Colon (tissue), 2 donors: Measurements from ENCODE around the gene SLC45A3.
"Not testable (repeated sequence)": the region's sequence is repeated elsewhere in the genome, so short reads cannot be mapped to it uniquely, and the experiment has no call there.

Experiments
- FAIRE-seq: peaks from 2 replicates; lab custom pipeline; 2012; peaks lifted over from hg19 to GRCh38; lab: Jason Lieb, UNC
- donor health status: control.
- donor health status: control.

The SLC45A3 gene

DNA sequence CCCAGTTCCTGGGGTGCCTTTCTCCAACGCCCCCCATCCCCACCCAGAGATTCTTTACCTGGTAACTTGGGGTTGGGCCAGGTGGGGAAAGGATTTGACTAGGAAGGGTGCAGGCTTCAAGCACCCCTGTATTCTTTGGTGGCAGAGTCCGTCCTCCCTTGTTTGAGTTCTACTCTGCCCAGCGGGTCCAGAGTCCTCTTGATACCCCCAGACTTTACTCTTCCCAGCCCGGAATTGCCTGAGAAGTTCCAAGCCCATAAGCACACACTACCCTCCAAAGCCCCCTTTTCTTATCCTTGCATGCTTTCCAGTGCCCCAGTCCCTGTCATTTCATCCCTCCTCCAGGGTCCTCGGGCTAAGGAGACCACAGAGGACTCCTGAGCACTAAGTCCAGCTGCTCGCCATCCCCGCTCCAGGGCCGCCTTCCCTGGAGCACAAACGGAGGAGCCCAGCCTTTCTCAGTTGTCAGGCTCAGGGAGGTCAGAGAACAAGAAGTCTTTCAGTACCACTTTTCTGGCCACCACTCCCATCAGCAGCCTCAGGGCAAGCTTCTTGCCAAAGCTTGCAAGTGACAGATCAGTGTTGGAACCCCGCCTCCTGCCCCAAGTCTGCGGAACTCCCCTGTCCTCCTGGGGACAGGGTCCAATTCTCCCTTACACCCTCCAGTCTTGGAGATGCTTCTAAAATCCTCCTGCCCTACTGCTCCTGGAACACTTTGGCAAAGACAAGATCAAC is 12.2 kb downstream of the SLC45A3 start:
- FAIRE-seq, result no peak

DNA sequence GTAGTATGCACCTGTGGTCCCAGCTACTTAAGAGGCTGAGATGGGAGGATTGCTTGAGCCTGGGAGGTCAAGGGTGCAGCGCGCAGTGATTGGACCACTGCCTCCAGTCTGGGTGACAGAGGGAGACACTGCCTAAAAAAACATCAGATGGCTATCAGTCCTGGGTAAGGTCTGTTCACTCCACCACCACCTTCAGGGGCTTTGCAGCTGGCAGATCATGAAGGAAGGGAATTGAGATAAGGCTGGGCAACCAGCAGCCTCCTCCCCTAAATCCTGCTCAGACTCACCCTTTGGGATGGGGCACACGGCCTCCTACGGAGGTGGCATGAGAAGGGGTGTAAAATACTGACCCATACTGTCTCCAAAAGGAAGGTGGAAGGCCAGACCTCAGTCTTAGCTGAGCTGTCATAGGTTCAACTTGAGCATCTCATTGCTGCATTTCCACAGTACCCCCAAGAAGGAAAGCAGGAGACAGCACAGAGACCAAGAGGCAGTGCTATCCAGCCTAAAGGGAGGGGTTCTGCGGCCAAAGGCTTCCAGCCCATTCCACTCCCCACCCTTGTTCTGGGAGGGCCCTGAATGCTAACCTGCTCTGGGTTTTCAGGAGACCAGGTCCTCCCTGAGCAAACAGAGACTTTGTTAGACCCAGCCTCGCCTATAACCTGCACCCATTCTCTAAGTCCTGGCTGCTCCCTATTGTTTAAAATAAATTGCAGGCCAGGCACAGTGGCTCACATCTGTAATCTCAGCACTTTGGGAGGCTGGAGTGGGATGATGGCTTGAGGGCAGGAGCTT is 13.7 kb downstream of the SLC45A3 start:
- FAIRE-seq, result no peak

DNA sequence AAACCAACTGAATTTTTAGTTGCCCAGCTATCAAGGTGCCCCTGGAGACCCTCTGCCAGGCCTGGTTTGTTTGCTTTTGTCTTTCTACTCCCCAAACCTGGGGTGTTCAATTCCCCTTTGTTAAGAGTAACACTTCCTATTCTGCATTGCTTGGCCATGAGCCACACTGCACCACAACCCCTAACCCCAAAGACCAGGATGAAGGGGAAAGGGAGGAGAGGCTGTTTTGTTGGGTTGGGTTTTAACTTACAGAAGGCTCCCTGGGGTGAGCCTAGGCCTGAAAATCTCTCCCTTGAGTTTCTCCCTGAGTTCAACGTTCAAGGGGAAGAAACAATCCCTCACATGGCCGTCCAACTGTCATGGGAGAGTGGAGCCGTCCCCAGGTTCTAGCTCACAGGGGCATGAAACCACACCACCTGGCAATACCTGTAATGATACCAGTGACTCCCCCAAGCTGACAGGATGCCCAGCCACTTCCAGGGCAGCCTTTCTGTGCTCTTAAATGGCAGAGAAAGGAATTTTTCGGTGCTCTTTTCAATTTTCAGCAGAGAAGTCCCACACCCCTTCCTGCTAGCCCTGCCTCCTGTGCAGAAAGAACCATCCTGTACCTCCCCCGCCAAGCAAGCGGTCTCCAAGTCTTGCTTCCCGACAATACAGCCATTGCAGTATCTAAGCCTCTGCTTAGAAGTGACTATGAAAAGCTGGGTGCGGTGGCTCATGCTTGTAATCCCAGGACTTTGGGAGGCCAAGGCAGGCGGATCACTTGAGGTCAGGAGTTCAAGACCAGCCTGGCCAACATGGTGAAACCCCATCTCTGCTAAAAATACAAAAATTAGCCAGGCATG is 14.9 kb downstream of the SLC45A3 start:
- FAIRE-seq, result no peak

DNA sequence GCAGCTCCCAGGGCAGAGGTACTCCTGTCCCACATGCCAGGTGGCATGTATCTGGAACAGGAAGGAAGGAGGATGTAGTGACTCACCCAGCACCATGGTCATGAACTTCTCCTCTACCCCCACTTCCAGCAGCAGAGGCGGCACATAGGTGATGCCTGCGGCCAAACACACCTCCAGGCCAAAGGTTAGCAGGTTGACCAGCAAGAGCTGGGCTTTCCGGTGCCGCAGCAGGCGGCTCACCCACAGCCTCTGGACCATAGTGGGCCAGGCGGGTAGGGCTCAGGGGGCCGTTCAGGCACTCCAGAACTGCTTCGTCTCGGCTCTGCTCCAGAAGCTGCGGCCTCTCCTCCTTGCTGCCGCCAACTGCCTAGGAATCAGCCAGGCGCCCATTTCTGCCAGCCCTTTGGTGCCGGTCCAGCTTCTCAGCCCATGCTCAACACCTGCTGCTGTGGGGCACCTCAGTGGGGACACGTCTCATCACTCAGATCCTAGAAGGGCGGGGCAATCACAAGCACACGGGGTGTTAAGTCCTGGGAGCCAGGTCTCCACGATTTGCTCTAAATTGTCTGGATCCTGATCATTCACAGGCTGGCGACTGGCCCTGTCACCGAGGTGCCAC is 15.8 kb downstream of the SLC45A3 start:
- FAIRE-seq, result no peak

DNA sequence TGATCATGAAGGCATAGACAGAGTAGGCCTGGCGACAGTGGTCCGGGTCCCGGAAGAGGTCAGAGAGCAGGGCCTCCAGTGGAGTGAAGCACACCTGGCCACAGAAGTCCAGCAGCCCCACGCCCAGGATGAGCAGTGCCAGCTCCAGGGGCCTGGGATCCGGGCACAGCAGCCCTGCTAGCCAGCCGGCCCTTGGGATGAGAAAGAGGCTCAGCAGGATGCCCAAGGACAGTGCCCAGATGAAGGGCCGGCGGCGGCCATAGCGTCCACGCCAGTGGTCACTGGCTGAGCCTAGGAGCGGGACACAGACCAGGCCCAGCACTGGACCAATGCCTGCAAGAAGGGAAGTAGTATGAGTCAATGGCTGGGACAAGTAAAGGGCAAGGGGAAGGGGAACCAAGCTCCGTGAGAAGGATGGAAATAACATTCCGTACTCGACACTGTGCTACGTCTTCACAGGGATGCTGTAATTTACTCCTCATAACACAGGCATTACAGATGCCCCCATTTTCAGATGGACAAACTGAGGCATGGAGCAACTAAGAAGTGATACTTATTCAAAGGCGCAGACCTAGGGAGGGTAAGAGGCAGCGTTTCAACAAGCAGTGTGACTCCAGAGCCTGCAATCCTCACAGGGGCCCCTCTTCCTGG is 16.9 kb downstream of the SLC45A3 start:
- FAIRE-seq, result no peak

DNA sequence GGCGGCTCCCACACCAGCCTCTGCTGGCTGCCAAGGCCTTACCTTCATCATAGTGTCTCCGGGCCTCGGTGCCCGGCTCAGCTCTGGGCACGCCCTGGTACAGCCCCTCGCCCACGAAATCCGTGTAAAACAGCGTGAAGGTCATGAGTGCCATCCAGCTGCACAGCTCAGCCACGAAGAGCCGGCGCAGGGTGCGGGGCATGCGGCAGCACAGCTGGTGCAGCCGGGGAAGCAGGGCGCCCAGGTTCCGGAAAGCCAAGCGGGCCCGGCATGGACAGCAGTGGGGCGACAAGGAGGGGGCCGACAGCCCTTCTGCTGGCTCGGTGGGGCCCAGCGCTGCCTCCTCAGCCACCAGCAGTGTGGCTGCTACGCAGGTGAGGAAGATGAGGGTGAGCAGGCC is 17.5 kb downstream of the SLC45A3 start:
- no peak for FAIRE-seq

DNA sequence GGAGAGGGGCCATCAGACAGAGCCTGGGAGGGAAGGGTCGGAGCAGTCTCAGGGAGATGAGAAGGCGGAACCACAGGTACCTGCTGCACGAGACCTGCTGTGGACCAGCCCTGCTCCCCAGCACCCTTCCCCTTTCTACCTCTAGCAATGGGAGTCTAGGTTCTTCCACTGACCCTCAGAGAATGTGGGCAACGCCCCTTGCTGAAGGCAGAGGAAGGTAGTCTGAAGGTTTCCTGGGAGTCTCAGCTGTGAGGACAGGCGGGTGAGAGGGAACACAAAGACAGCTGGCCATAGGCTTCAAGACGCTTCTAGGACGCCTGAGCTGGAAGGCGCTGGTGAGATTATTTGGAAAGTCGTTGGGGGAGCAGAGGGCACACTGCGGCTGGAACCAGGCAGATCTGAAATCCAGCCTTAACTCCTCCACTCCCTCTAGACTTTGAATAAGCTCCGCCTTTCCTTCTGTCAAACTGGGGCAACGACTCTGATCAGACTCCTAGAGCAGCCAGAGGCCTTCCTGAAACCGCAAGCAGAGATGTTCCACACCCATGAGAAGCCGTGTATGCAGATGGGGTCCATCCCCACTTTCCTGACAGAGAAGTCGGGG is 18.1 kb downstream of the SLC45A3 start:
- no peak for FAIRE-seq

DNA sequence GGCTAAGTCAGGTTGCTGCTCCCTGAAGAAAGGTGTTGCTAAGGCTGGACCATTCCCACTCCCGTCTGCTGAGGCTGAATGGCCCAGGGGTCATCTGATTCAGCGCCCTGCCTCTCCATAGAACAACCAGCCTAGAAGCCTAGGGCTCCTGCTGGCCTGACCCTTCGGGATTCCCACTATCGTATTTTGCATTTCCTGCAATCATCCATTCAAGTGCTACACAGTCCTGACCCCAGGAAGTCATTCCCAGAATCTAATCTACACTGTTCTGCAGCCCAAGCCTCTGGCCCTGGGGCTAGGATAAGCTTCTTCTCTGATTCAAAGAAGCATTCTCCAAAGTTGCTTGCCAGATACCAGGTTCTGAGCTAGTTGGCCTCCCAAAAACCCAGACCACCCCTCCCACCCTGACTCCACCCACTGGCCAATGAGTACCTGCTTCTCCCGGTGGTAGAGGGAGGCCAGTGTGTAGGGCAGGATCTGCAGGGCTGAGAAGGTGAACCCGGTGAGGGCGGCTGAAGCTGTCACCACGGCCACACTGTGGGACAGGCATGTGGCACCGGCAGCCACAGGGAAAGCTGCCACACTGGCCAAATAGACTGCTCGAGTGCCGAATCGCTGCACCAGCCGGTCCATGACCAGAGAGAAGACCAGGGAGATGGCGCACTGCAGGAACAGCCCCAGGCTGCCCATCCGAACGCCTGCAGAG is 18.7 kb downstream of the SLC45A3 start:
- FAIRE-seq, result no peak

DNA sequence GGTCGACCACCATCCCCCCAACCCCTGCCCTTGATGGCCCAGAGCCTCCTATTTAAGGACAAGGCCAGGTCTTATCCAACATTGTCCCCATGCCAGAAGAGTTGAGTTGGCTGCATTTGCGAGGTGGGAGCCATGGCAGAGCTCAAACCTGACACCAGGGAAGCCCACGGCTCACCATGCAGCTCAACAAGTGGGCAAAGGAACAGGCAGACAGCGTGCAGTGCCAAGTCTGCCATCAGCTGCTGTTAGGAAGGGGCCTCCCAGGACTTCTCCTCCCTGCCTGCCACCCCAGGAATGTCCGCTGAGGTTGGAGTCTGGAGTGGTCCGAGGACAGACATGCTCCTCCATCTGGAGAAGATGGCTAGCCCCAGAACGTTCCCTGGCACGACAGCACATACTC is 19.9 kb downstream of the SLC45A3 start:
- no peak for FAIRE-seq

DNA sequence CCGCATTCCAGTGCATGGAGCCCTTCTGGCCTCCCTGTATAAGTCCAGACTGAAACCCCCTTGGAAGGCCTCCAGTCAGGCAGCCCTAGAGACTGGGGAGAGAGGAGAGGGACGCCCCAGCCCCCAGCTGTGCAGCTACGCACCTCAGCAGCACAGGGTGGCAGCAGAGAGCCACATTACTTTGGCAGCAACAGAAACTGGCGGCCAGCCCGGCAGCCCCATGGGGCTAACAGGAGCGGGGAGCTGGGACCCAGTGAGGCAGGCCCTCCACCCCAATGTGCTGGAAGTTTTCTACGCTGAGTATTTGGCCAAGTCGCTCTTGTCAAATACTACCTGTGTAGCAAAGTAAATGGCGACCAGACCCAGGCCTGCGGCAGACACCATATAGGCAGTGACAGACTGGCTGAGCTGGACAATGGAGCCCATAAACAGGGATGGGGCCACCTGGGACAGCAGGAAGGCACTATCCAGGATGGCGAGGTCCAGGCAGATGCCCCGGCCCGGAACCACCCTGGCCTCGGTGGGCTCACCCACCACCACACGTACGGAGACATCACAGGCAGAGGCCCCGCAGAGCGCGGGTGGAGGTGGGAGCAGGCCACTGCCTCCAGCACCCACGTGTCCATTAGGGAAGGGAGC is 21.2 kb downstream of the SLC45A3 start:
- FAIRE-seq, result no peak

DNA sequence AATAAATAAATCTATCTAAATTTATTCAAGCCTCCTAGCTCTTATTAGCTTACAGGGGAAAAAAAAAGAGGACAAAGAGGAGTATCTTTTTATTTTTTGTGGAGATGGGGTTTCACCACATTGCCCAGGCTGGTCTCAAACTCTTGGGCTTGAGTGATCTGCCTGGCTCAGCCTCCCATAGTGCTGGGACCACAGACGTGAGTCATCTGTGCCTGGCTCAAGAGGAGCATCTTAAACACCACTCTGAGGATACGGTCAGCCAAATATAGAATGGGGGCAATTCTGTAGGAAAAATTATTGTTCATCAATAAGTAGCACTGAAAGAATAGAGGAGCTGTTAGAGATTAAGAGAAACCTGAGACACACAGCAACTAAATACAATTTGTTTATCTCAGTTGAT is 24.1 kb downstream of the SLC45A3 start:
- no peak for FAIRE-seq

DNA sequence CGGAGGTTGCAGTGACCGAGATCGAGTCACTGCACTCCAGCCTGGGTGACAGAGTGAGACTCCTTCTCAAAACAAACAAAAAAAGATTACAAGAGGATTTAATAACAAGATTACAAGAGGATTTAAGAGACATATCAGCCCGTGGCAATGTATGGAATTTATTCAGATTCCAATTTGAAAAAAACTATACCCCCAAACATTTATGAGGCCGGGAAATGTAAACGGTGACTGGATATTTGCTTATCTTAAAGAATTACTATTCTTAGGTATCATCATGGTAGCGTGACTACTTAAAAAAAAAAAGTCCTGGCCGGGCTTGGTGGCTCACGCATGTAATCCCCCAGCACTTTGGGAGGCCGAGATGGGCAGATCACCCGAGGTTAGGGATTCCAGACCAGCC is 27.3 kb downstream of the SLC45A3 start:
- FAIRE-seq, result no peak

DNA sequence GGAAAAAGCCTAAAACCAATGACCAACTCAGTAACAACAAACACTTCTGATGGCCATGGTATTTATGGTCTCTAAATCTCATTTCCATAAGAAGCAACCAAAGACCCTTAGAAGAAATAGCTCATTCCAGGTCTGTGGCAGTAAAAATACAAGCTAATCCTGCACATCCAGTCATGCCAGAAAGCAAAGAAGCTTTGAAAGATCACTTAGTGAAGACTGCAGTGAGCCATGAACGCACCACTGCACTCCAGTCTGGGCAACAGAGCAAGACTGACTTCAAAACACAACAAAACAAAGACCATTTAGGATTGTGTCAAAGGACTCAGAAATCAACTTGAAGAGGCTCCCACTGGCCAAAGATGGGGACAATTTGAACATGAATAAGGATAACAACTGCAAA is 30.1 kb downstream of the SLC45A3 start:
- FAIRE-seq, result no peak

DNA sequence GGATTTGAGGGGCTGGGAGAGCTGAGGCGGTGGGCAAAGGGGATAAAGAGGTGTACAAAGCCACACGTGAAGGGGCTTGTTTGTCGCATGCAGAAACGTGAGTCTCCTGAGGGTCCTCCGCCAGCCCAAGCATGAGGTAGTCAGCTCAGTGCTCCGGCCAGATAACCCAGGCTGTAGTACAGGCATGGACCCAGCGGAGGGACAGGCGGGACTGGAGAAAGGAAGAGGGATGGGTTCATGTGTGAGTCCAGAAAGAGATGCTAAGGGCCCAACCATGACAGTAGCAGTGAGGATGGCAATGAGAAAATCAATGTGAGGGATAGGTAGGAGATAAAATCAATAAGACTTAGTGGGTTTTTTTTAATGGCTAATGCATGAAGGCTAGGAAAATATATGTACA is 34.8 kb downstream of the SLC45A3 start:
- no peak for FAIRE-seq

DNA sequence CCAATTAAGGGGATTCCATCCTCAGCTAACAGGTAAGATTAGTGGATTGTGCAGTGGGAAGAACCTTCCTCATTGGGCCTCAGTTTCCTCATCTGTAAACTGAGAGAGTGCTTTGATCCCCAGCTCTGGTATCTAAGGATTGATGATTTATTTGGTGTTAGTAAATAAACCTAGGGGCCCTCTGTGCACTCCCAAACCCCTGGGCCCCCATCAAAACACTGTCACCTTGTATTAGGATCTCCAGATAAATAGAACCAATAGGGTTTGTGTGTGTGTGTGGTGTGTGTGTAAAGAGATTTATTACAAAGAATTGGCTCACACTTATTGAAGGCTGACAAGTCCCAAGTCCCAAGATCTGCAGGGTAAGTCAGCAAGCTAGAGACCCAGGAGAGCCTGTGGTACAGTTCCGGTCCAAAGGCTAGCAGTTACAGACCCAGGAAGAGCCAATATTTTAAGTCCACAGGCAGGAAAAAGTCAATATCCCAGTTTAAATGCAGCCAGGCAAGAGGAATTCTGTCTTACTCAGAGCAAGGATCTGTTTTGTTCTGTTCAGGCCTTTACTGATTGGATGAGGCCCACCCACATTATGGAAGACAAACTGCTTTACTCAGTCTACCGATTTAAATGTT is 37.5 kb downstream of the SLC45A3 start:
- no peak for FAIRE-seq

DNA sequence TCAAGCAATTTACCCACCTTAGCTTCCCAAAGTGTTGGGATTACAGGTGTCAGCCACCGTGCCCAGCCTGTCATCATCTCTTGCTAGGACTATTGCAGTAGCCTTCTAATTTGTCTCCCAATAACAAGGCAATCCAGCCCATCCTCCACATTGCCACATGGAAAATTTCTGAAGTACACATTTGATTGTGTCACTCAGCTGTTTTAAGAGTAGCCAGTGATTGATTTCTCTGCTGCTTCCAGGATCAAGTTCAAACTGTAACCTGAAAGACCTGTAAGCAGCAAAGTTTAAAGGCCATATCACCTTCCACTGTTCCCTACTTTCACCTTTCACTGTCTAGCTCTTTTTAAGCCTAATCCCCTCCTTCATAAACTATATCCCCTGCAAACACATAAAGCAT is 40.7 kb downstream of the SLC45A3 start:
- no peak for FAIRE-seq

DNA sequence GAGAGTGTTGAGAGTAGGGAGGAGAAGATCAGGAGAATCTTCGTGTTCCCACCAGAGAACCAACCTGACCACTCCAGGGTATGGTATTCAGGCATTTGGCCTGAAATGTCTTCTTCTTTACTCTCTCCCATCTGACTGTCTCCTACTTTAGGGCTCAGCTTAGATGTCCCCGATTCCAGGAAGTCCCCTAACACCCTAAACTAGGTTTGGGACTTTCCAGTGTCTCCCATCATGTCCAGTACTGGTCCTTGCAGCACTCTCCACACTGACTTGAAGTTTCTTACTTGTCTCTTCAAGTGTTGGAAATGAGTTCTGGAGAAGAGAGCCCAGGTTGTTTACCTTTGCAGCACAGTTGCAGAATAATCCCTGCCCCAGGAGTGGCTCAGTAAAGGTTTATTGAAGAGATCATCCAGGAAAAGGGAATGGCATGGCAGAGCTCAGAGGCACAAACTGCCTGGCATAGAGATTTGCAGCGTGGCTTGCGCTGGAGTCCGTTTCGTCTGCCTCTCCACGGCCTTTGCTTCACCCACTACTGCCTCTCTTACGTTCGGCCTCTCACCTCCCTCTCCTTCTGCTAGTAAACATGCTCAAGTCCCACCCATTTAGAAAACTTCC is 42.3 kb downstream of the SLC45A3 start:
- FAIRE-seq, result no peak

DNA sequence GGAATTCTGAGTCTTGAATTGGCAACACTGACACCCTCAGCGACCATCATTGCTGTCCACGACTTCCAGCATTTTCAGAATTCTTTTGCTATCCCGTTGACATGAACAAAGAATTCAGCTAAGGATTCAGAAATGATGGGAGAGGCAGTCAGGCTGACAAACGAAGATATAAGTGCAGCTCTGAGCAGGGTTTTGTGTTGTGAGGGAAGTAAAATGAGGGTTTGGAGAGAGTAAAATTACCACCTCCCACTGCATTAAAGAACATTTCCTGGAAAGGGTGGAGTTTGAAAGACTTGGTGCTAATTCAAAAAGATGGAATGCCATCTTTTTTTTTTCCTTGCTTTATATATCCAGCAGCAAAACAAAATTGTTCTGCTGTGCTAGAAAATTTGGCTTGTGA is 43.6 kb downstream of the SLC45A3 start:
- no peak for FAIRE-seq

DNA sequence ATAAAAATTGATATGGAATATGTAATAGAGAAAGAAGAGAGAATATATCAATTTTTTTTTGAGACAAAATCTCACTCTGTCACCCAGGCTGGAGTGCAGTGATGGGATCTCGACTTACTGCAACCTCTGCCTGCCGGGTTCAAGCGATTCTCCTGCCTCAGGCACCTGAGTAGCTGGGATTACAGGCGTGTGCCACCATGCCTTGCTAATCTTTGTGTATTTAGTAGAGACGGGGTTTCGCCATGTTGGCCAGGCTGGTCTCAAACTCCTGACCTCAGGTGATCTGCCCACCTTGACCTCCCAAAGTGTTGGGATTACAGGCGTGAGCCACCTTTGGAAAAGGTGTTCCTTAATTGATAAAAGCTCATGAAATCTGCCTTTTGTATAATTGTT is 44.2 kb downstream of the SLC45A3 start:
- not testable (repeated sequence) for FAIRE-seq
